GM03348 (cell line): ENCODE results near the gene KLHL40.
"Not testable (repeated sequence)": the region's sequence is repeated elsewhere in the genome, so short reads cannot be mapped to it uniquely, and the experiment has no call there.

Experiments used
- DNase-seq: peaks from one replicate; pipeline ENCODE4 v3.0.0; 2012; ENCODE audit warnings: low spot score

The KLHL40 gene

DNA sequence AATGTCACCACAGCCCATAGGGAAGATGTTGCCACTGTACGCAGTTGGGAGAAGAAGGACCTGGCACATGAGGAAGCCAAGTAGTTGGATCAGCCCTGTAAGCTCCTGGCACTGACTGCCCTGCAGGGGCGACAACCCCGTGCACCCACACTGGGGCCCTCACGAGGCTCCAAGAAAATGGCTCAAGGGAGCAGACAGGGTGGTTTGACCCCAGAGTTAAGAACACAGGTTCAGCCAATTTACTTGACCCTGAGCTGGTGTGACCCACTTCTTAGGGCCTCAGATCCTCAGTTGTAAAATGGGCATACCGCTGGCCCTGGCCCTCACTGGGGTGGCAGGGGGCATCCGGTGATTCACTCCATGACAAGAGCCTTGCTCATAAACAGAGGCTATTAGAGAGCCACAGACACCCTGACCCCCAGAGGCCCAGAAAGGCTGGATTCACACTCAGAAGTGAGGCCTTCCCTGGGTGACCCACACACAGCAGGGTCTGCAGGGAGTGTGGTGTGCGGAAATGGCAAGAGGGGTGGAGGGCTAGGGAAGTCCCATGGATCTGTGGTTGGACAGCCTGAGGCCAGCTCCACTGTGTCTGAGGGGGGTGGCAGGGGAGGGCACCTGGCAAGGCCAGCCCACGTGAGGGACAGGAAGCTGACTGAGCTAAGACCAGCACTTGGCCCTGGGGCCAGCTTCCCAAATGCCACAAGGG lies 19.0 kb downstream of the KLHL40 start:
- no peak for DNase-seq

DNA sequence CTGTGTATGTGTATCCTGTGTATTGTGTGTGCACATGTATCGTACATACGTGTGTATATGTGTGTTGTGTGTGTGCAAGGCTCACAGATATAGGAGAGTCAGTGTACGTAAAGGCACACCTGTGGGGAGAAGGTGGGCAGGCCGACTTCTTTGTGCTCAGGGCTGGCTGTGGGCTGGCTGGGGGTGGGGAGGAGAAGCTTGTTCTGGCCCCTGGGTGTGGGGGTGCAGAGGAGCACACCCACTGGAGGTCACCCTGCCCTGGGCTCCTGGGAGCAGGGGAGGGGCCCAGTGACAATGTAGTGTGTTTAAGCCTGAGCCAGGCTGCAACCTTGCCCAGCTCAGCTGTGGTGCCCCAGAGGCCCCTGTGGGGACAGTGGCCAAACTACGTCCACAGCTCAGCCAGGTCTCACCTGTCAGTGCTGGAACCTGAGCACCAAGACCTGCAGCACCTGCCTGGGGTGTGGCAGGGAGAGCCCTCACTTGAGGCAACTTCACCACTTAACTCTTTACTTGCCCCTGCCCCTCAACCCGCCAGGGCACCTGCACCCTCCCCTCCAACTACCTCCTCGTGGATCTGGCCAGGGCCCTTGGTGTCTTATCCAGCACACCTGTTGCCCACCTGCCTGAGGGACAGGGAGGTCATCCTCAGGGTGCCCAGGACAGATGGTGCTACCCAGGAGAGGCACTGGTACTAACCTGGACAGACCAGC lies 19.9 kb downstream of the KLHL40 start:
- DNase-seq = no peak

DNA sequence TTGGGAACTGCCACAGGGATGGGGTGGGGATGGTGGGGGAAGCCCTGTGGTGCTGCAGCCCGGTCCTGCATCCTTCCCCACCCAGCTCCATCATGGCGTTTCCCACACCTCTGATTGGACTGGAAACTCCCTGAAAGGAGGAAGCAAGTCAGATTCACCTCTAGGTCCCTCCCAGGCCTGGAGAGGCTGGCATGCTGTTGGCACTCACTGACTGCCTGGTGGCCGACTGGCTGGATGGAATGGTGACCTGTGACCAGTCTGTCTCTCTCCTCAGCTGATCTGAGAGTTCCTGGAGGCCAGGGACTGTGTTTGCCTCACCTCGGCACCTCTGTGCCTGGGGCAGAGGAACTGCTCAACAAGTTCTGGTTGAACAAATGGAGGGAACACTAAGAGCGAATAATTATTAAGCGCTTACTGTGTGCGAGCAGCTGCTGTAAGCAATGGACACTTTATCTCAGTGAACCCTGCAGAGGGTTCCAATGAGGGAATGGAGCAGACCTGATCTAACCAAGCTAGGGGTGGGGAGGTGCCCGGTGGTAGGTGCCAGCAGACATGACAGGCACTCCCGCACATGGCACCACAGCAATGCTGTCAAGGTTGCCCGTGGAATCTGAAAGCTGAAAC lies 20.7 kb downstream of the KLHL40 start:
- DNase-seq = no peak

DNA sequence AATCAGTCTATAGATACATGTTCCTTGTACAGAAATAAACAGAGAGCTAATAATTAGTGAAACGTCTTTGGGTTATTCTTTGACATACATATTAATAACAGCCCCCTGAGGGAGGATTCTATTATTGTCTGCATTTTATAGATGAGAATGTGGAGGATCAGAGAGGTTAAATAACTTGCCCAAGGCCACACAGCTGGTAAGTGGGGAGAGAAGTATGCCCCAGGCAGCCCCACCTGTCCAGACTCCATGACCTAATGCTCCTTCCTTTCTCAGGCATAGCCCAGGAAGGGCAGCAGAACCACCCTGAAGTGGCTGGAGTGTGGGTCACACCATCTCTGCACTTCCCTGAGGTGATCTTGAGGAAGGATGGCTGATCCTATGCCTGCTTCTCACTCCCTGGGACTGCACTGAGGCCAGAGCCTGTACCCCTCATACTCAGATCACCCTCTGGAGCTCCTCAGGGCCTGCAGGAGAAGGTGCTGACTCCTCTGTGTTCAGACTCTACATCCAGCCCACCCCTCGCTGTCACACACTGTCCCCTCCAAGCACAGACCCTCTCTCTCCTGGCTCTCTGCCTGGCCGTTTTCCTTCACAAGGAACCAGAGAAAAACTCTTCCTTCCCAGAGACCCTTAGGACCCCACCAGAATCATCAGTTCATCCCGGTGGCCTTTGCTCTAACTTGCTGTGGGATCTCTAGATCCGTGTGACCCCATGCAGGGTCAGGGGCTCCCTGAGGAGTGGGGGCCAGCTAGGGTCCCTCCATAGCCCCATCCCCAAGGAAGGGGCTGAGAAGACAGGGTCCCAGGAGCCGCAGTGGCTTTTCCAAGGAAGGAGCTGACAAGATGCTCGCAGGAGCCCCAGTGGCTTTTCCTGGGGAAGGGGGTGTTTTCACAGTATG lies 21.6 kb downstream of the KLHL40 start:
- no peak for DNase-seq

DNA sequence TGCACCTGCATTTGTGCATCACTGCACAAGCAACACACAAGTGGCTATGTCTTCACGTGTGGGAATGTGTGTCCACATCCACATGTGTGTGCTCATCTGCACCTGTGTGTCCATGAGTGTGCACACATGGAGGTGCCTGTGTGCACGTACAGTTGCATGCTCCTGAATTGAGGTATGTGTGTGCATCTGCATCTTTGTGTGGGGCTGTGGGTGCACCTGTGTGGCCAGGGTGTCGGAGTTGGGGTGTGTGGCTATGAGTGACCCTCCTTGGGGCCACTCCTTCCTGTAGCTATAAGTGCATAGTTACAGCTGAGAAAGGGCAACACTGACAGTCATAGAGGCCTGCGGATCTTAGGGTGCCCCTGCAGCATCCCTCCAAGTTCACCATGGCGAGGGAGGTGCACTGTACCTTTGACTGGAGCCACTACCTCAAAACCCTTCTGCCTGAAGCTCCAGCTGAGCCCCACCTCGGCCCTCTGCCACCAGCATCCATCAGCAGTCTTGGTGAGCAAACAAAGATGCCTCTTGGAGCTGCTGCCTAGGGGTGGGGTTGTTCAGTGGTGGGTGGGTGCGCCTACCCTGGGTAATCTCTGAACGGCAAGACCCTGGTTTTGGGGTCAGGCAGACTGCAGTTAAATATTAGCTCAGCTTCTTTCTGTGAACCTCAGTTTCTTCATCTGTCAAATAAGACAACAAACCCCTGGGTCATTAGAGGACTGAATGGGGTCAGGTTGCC lies 22.5 kb downstream of the KLHL40 start:
- no peak for DNase-seq

DNA sequence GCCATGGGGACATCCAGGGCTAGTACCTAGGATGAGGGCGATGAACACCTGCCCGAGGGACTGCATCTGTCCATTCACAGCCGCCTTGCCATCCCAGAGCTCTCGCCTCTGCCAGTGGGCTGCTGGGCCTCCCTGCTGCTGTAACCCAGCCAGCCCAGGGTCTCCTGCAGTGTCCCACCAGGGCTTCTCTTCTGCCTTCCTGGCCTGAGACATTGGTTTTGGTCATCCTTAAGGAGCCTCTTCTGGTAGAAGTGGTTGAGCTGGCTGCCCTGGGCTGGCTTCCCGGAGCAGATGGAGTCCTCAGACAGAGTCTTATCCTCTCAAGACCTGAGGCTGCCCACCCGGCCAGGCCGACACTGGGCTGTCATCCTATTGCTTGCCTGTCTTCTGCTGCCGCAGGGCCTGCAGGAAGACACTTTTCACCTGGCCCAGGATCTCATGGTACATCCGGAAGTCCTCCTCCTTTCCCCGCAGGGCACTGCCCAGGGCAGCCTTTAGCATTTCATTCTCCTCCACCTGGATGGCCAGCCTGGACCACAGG lies 23.3 kb downstream of the KLHL40 start:
- no peak for DNase-seq

DNA sequence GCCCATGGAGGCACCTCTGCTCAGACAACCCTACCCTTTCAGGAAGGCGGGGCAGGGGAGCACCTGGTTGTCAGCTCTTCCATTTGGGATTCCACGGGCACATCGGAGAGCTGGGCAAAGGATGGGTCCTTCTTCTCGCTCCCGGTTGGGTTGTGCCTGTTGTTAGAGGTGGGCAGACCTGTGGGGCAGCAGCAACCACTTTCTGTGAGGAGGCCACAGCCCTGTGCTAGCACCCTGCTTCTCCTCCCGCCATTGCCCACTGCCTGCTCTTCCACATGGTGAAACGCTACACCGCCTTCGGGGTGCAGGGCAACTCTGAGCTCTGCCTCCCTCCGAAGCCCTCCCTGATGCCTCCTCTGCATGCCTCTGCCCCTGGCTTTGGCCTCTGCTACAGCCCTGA lies 24.3 kb downstream of the KLHL40 start:
- no peak for DNase-seq

DNA sequence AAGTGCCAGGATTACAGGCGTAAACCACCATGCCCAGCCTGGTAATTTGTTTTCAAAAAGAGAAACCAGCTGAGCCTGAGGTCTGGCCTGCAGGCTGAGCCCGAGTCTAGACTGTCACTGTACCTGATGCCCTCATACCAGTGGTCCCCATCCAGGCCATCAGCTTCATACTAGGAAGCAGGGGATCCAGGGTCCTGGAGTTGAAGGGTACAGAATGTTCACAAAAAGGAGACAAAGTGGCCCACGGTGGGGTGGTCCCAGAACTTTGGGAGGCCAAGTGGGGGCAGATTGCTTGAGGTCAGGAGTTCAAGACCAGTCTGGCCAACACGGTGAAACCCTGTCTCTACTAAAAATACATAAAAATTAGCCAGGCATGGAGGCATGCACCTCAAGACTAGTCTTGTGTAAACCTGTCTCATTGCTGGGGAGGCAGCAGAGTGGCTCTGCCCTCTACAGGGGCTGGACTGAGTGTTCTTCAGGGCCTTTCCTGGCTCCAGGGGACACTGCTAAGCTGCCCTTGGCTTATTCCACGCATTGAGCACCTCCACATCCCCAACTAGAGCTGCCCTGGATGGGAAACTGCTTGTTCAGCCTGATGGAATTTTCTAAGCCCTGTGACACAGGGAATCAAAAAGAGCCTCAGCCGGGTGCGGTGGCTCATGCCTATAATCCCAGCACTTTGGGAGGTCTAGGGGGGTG lies 25.1 kb downstream of the KLHL40 start:
- DNase-seq = no peak

DNA sequence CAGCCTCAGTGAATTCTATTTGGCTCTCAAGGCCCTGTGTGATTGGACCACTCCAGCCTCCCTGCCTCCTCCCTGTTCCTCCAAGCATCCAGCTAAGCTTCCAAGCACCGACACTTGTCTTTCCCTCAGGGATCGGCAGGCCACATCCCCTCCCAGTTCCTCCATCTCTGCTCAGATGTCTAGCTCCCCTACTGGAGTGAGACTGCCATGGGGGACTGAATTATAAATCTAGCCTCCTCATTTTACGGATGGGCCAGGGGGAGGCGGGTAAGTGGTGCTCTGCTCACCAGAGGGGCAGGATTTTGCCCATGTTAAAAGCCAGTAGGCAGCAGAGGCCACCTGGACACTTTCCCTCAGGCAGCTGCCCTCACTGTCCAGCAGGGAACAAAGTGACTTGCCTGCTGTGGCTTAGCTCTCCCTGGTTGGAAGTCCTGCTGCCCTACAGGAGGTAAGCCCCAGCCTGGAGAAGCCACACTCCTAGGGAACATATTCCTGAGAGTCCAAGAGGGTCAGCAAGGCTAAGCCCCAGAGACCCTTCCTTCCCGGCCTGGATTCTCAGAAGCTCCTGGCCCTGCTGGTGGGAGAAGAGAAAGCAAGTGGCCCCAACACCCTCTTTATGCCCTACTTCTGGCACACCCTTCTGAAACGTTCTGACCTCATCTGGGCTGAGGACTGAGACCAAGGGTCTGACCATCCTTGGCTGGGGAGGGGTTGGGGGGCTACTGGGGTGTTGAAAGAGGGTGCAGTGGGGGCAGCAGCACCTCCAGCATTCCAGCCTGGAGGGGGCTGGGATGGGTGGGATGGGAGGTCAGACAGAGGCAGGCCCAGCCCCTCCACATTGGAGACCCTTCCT lies 26.4 kb downstream of the KLHL40 start:
- DNase-seq = no peak

DNA sequence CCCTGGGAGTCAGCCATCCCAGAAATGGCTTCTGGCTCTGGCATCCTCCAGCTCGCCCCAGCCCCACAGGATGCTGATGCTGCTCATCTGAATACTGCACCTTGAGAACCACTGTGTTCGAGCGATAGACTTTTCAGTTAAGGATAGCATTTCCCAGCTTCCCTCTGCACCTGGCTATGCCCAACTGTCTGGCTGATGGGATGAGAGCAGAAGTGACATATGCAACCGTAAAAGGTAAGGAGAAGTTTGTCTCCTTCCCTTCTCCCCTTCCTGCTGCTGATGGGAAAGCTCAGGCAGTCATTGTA lies 27.0 kb downstream of the KLHL40 start:
- DNase-seq = no peak

DNA sequence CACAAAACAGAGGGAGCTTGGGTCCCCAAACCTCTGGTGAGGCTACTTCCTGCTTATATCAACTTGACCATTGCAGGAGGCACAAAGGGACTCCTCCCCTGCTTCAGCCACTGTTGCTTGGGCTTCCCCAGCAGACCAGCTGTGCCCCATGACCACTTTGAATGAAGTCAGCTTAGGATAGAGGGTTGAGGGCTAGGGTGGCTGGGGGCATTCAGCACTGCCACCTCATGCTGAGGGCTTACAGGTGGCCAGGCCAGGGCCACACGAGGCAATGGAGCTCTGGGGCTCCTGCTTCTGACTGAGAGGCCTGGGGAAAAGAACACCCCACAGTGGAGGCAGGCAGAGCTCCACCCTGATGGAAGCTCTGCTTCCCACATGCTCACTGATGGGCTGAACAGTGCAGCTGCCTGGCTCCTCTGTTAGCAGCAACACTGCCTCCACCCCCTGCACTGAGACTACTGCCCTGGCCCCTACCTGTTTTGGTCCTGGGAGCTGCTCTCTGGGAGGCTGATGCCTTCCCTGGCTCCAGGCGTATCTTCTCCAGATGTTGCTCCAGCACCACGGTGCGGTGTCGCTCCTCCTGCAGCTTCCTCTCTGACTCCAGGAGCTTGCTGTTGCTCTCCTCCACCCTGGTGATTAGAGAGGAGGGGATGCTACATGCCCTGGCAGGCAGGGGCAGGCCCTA lies 27.5 kb downstream of the KLHL40 start:
- no peak for DNase-seq

DNA sequence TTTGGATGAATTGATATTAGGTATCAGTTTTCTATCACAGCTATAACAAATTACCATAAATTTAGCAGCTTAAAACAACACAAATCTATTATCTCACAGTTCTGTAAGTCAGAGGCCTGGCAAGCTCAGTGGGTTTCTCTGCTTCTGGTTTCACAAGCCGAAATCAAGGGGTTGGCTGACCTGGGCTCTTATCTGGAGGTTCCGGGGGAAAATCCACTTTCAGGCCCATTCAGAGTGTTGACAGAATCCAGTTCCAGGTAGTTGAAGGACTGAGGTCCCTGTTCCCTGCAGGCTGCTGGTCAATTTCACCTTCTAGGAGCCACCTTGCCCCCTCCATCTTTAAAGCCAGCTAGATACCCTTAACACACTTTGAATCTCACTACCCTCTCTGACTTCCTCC lies 28.4 kb downstream of the KLHL40 start:
- DNase-seq = no peak

DNA sequence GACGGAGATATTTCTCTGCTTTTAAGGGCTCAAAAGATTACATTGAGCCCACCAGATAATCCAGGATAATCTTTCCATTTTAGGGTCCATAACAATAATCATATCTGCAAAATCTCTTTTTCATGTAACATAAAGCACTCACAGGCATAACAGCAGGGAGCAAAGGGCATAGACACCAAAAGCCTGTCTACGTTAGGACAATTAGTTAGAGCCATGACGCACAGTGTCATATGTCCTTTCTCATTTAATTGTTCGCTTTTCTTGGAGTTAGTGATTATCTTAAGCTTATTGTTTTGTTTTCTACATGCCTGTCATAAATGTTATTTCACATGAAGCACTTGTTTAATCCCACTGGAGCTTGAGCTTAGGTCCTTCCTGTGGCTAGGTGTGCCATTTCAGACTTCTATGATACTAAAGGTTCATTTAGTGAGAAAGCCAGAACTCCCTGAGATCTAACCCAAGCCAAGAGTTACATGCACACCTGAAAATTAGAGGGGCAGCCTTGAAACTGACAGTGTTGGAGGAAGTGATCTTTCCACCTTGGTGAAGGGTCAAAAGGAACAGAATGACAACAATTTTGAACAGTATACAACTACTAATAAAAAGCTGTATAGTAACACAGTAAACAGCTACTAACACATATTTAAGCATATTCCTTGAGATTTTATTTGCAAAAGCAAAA lies 29.0 kb downstream of the KLHL40 start:
- no peak for DNase-seq

DNA sequence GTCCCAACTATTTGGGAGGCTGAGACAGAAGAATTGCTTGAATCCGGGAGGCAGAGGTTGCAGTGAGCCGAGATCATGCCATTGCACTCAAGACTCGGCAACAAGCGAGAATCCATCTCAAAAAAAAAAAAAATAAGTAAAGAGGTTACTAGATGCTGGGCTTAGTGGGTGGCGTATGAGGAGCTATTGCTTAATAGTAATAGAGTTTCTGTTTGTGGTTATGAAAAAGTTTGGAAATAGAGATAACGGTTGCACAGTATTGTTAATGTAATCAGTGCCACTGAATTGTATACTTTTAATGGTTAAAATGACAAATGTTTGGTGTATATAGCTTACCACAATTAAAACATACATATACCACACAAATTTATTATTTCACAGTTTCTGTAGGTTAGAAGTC lies 32.0 kb downstream of the KLHL40 start:
- DNase-seq = no peak

DNA sequence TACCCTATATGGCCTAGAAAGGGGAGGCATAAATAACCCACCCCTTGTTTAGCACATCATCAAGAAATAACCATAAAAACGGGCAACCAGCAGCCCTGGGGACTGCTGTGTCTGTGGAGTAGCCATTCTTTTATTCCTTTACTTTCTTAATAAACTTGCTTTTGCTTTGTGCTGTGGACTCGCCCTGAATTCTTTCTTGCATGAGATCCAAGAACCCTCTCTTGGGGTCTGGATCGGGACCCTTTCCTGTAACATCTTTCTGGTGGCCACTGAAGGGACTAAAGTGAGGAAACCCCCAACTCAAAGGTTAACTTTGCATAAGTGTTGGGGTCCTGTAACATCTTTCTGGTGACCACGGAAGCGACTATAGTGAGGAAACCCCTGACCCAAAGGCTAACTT lies 33.0 kb downstream of the KLHL40 start:
- no peak for DNase-seq

DNA sequence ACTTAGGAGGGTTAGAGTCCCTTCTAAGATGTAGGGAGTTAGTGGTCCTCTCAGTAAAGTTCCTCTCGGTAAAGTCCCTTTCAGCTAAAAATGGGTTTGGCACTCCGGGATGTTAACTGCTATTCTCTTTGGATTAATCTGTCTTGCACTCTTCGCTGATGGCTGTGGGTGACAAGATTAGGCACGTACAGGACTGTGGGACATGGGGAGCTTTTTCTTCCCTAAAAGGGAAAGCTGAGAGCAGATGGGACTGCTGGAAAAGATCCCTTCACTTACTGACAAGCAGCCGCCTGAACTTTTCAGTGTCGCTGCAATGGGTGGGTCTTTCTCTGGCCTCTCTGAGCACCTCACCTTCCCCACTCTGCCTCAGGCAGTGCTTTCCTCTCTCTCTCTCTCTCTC lies 33.7 kb downstream of the KLHL40 start:
- DNase-seq = no peak

DNA sequence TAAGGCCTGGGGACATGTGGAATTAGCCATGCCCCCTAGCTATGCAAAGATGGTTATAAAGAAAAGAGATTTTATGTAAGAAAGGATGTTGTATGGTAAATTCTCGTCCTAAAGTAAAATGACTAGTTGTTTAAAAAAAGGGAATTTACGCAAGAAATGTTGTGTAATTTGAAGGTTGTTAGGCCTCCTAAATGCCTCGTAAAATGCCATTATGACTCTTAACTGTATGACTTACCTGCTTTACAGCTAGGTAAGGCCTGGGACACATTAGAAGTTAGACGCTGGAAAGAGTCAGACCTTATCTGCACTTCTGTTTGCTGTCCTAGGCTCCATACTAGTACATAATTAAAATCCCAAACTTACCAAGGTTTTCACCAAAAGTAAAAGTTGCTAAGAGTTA lies 34.8 kb downstream of the KLHL40 start:
- no peak for DNase-seq

DNA sequence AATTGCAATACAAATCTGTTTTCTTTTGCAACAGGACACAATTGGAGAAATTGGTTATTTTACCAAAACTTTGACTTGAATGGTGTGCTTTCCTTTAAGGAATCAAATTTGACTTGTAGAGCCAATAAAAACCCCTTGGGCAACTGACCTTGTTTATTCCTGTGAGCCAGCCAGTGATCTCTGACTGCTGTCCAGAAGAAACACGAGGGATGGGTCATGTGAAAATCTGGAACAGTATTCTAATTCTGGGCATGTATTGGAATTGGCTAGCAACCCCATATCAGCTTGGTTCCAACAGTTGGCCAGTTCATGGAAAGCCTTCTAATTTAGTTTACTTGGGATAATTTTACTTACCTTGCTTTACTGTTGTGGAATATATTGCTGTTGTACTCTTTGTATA lies 36.4 kb downstream of the KLHL40 start:
- no peak for DNase-seq

DNA sequence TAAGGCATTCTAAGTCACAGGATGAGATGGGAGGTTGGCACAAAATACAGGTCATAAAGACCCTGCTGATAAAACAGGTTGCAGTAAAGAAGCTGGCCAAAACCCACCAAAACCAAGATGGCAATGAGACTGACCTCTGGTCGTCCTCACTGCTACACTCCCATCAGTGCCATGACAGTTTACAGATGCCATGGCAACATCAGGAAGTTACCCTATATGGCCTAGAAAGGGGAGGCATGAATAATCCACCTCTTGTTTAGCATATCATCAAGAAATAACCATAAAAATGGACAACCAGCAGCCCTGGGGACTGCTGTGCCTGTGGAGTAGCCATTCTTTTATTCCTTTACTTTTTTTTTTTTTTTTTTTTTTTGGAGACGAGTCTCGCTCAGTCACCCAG lies 37.1 kb downstream of the KLHL40 start:
- DNase-seq = not testable (repeated sequence)
